Right lobe of liver (tissue), 6 donors: Measurements from ENCODE around the gene PTPRM. TPM values are rescaled to one million over a fixed set of nuclear protein-coding genes. Genes with fewer than 3 reads are reported as not detected.

Experiments
- ATAC-seq, 4 donors: fragments of 200-7000 bp; cut with Tn5 transposase; one replicate each; pipeline ENCODE4 v1.9.1; 2020; ENCODE audit warnings: mild to moderate bottlenecking in 4 of 4, moderate library complexity in 4 of 4
- DNase-seq, 3 donors: peaks; one replicate each; pipeline ENCODE4 v3.0.0-alpha.2; 2020
- H3K27ac ChIP-seq, 3 donors: fragments of 200-600 bp; one replicate each; pipeline ENCODE4 v1.8.0; 2022
- H3K27me3 ChIP-seq, 2 donors: fragments of 200-600 bp; one replicate each; pipeline ENCODE4 v1.8.0; 2022
- H3K36me3 ChIP-seq, 4 donors: fragments of 200-600 bp; sonication (generic) in 1 of 4; one replicate each; pipeline versions ENCODE4 v1.5.1 to v1.8.0; 2017 to 2022; ENCODE audit warnings: control low read depth in 1 of 4
- H3K4me1 ChIP-seq, 4 donors: fragments of 200-600 bp; sonication (generic) in 1 of 4; one replicate each; pipeline versions ENCODE4 v1.5.1 to v1.8.0; 2017 to 2022; ENCODE audit warnings: control low read depth in 1 of 4
- H3K4me3 ChIP-seq, 3 donors: fragments of 200-600 bp; one replicate each; pipeline ENCODE4 v1.8.0; 2022
- H3K9me3 ChIP-seq, 4 donors: fragments of 200-600 bp; sonication (generic) in 1 of 4; one replicate each; pipeline versions ENCODE4 v1.5.1 to v1.8.0; 2017 to 2022; ENCODE audit warnings: control low read depth in 1 of 4
- POLR2A ChIP-seq: fragments of 450-650 bp; IDR thresholded peaks from one replicate; pipeline ENCODE4 v1.6.1; 2017; ENCODE audit warnings: antibody characterized with exemption, mild to moderate bottlenecking
- WGBS: methylation state at CpG from one replicate; pipeline ENCODE4 v1.1.6; 2018; ENCODE audit warnings: low coverage, low lambda C conversion rate; ENCODE audit not compliant: insufficient coverage; ENCODE audit errors: missing lambda C conversion rate; 5-methylcytosine and 5-hydroxymethylcytosine counted together
- intact Hi-C, 2 donors: fragments of 100-400 bp; cut with DNase I; formaldehyde crosslinking; loops; one replicate each; pipeline versions ENCODE4 v1.11.2 to v1.14.1; 2022
- total RNA-seq, 6 experiments: library from RNA; depleted of rRNA in 2 of 6; stranded (reverse); fragments of >200 nt in 2 of 6; fragmentation: NEBNext Ultra II Directional in 3 of 6; extraction: Animal tissue kit (Norgen Biotek cat#: 25700) in 3 of 6; gene quantifications; one replicate each; pipeline versions ENCODE4 v1.1.0 to v1.2.4, GENCODE V29; 2016 to 2023
- TF ChIP-seq, protein P1 (sequence below), 4 donors: fragments of 200-600 bp in 3 of 4; fragments of 450-650 bp in 1 of 4; IDR thresholded peaks; one replicate each; pipeline versions ENCODE4 v1.5.1 to v1.8.0; 2016 to 2022; ENCODE audit warnings: antibody characterized with exemption in 4 of 4, mild to moderate bottlenecking in 2 of 4
- donor health status: DM: no; HTN: yes; CAD: no.
- donor health status: DM: no; HTN: no; CAD: no.
- donor health status: DM: no; HTN: no; CAD: no.
- donor health status: DM: no; HTN: yes; CAD: no.
- donor health status: DM: no; HTN: yes; CAD: no.

The PTPRM gene
- total RNA-seq, 6 experiments from 2014 or later = 15.1 to 45.7 (median 26.5) TPM

DNA sequence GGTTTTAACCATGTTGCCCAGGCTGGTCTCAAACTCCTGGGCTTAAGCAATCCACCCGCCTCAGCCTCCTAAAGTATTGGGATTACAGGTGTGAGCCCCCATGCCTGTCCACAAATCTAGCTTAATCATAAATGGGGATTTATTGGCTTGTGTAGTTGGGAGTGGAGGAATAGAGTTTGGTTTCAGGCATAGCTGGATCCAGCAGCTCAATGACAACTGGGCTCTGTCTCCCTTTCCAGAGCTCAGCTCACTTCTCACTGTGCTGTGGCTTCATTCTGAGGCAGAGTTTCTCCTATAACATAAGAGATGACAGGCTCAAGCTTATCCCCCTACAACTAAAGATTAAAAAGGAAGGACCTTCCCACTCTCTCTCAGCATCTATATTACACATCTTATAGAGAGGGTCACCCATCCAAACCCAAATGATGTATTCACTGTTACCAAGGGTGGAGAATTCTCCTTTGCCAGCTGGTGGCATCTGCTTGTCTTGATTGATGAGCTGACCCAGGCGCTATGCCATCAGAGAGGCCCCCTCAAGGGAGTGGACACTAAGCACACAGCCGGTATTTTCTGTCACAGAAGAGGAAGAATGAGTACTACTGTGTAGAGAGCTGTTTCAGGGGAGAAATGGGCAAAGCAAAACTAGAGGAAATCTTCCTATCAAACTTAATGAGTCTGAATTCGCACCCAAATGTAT, 280.4 kb downstream of the PTPRM start:
- ATAC-seq (no peak), DNase-seq (no peak)
- H3K27ac ChIP-seq = no peak overlapping the region
- no peaks in the 10 kb centered on the region for H3K4me1 ChIP-seq
- no peak overlapping the region for H3K4me3 ChIP-seq
- 78% methylated on average over 3 of the region's 4 CpGs for WGBS
- H3K36me3 ChIP-seq = no peaks in the 10 kb centered on the region
- H3K27me3 ChIP-seq = no peaks in the 10 kb centered on the region
- H3K9me3 ChIP-seq = no peaks in the 10 kb centered on the region
- TF ChIP-seq POLR2A = no peak
- TF ChIP-seq, protein P1, sequence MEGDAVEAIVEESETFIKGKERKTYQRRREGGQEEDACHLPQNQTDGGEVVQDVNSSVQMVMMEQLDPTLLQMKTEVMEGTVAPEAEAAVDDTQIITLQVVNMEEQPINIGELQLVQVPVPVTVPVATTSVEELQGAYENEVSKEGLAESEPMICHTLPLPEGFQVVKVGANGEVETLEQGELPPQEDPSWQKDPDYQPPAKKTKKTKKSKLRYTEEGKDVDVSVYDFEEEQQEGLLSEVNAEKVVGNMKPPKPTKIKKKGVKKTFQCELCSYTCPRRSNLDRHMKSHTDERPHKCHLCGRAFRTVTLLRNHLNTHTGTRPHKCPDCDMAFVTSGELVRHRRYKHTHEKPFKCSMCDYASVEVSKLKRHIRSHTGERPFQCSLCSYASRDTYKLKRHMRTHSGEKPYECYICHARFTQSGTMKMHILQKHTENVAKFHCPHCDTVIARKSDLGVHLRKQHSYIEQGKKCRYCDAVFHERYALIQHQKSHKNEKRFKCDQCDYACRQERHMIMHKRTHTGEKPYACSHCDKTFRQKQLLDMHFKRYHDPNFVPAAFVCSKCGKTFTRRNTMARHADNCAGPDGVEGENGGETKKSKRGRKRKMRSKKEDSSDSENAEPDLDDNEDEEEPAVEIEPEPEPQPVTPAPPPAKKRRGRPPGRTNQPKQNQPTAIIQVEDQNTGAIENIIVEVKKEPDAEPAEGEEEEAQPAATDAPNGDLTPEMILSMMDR (IDR thresholded peaks at IDR 0.05) = no peak
- intact Hi-C loops = no loop called here

DNA sequence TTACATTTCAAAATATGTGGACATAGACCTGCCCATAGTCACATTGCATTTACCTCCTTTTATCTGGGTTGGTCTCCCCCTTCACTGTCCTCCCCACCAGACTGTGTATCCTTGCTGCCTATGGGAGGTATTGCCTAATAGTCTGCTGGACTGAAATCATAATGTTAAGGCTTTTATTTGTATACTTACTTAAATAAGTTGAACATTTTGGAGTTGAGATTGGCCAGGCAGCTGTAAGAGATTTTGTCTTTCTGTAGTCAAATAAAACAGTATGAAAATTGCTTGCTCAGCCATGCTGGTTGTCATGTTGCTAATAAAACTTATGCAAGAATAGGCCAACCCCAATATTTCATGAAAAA, 280.9 kb downstream of the PTPRM start:
- ATAC-seq (no peak), DNase-seq (no peak)
- no peak overlapping the region for H3K4me3 ChIP-seq
- intact Hi-C loops = no loop called here
- no peaks in the 10 kb centered on the region for H3K4me1 ChIP-seq
- no peaks in the 10 kb centered on the region for H3K36me3 ChIP-seq
- H3K27ac ChIP-seq = no peak overlapping the region
- no peaks in the 10 kb centered on the region for H3K27me3 ChIP-seq
- TF ChIP-seq, protein P1 (IDR thresholded peaks at IDR 0.05) = no peak
- H3K9me3 ChIP-seq = no peaks in the 10 kb centered on the region

DNA sequence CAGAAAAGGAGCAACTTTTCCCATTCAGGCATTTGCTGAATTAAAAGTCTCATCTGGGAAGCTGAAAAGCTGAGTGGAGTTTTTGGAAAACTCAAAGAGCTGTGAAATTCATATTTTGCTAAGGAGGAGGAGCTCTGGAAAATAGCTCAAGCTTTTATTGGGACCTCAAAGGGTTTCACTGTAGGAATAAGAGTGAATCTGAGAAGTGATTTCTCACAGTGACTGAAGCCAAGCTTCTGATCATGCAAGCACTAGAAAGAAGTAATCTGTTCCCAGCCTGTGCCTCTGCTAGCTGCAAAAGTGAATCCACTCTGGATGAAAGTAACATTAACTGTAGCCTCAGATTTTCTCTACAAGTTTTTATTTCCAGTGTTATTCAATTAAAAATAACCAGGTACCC, 283.3 kb downstream of the PTPRM start:
- H3K4me1 ChIP-seq = no peaks in the 10 kb centered on the region
- H3K27me3 ChIP-seq = no peaks in the 10 kb centered on the region
- ATAC-seq = no peak
- TF ChIP-seq, protein P1 (IDR thresholded peaks at IDR 0.05) = no peak
- no peak for TF ChIP-seq POLR2A
- intact Hi-C loops = no loop called here
- no peak overlapping the region for H3K4me3 ChIP-seq
- no peak overlapping the region for H3K27ac ChIP-seq
- H3K9me3 ChIP-seq = no peaks in the 10 kb centered on the region
- no peak for DNase-seq
- H3K36me3 ChIP-seq = no peaks in the 10 kb centered on the region

DNA sequence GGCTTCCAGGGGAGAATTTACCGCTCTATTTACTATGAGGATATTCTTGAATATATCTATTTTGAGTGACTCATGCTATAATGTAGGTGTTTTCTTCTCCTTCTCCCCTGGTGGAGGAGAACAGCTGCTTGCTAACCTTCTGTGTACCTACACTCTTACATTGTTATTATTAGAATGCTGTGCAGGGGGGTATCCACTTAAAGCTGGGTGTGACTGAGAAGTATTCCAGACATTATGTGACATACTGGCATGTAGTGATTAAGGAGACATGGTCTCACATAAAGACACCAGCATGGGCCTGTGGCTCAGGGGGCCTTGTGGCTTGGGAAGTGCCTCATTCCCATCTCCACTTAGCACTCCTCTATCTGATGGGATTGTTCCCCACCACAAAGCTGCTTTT, 287.9 kb downstream of the PTPRM start:
- WGBS = no CpG with 5 or more reads among the region's 1 CpG
- Histone ChIP-seq H3K9me3 (no peaks in the 10 kb centered on the region), H3K4me3 (no peak overlapping the region), H3K27ac (no peak overlapping the region), H3K36me3 (no peaks in the 10 kb centered on the region), H3K4me1 (no peaks in the 10 kb centered on the region), H3K27me3 (no peaks in the 10 kb centered on the region)
- DNase-seq (no peak), ATAC-seq (no peak)
- intact Hi-C loops = no loop called here
- no peak for TF ChIP-seq POLR2A
- TF ChIP-seq, protein P1 (IDR thresholded peaks at IDR 0.05) = no peak

DNA sequence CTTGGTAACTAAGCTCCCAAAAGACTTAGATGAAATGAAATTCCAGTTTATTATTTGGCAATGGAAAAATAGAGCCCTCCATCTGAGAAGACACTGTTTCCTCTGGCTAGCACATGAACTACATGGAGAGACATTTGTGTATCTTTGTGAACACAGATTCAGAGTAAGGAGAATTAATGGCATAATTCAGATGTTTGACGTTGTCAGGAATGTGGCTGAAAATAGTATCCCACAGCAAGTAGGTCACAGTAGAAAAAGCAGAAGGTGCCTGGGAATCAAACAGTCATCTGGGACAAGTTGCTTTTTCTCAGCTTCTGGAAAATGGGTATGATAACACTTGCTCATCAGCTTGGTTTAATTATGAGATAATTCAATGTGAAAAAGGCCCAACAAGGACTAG, 288.6 kb downstream of the PTPRM start:
- H3K36me3 ChIP-seq = no peaks in the 10 kb centered on the region
- TF ChIP-seq, protein P1 (IDR thresholded peaks at IDR 0.05) = no peak
- no peak for TF ChIP-seq POLR2A
- no peak for ATAC-seq
- H3K27me3 ChIP-seq = no peaks in the 10 kb centered on the region
- no peak overlapping the region for H3K27ac ChIP-seq
- intact Hi-C loops = no loop called here
- no peaks in the 10 kb centered on the region for H3K4me1 ChIP-seq
- H3K9me3 ChIP-seq = no peaks in the 10 kb centered on the region
- no peak for DNase-seq
- no peak overlapping the region for H3K4me3 ChIP-seq
- WGBS = 0% methylated on average over 1 of the region's 1 CpG
